Heart left ventricle (tissue), 16 donors: ENCODE data around the gene RRP9. TPM values are rescaled to one million over a fixed set of nuclear protein-coding genes. Genes with fewer than 3 reads are reported as not detected.

Source experiments
- ATAC-seq, 4 donors: fragments of 200-7000 bp; cut with Tn5 transposase; one replicate each; pipeline ENCODE4 v1.9.1; 2020 to 2022; ENCODE audit warnings: moderate library complexity in 4 of 4, mild to moderate bottlenecking in 3 of 4, moderate number of reproducible peaks in 1 of 4
- DNase-seq, 5 donors: peaks; one replicate each; pipeline ENCODE4 v3.0.0-alpha.2; 2020
- H3K27ac ChIP-seq, 12 donors: fragments of 200-600 bp; sonication (generic) in 4 of 12; one replicate each; pipeline versions ENCODE4 v1.5.0 to v1.8.0; 2016 to 2022; ENCODE audit warnings: mild to moderate bottlenecking in 2 of 12
- H3K27me3 ChIP-seq, 9 donors: fragments of 200-600 bp; sonication (generic) in 2 of 9; one replicate each; pipeline versions ENCODE4 v1.5.1 to v1.8.0; 2016 to 2022; ENCODE audit warnings: mild to moderate bottlenecking in 3 of 9
- H3K36me3 ChIP-seq, 9 donors: fragments of 200-600 bp; sonication (generic) in 2 of 9; one replicate each; pipeline versions ENCODE4 v1.5.0 to v1.8.0; 2018 to 2022; ENCODE audit warnings: mild to moderate bottlenecking in 2 of 9
- H3K4me1 ChIP-seq, 12 donors: fragments of 200-600 bp; sonication (generic) in 4 of 12; one replicate each; pipeline versions ENCODE4 v1.5.0 to v1.8.0; 2016 to 2022; ENCODE audit warnings: mild to moderate bottlenecking in 3 of 12
- H3K4me3 ChIP-seq, 12 donors: fragments of 200-600 bp; sonication (generic) in 4 of 12; one replicate each; pipeline versions ENCODE4 v1.5.0 to v1.8.0; 2017 to 2022; ENCODE audit warnings: mild to moderate bottlenecking in 9 of 12, moderate library complexity in 4 of 12
- H3K9me3 ChIP-seq, 12 donors: fragments of 200-600 bp; sonication (generic) in 4 of 12; one replicate each; pipeline versions ENCODE4 v1.5.0 to v1.8.0; 2016 to 2022; ENCODE audit warnings: mild to moderate bottlenecking in 1 of 12
- CTCF ChIP-seq, 12 donors: fragments of 200-600 bp; sonication (generic) in 4 of 12; IDR thresholded peaks; one replicate each; pipeline versions ENCODE4 v1.5.0 to v1.8.0; 2018 to 2022; ENCODE audit warnings: antibody characterized with exemption in 12 of 12, mild to moderate bottlenecking in 5 of 12
- POLR2A ChIP-seq, 2 donors: fragments of 450-650 bp; IDR thresholded peaks; one replicate each; pipeline ENCODE4 v1.6.1; 2017; ENCODE audit warnings: antibody characterized with exemption in 2 of 2, mild to moderate bottlenecking in 2 of 2, moderate library complexity in 2 of 2
- WGBS, 4 donors: extraction: QIAGEN DNeasy Blood & Tissue Kit in 2 of 4; methylation state at CpG; one replicate each; pipeline versions ENCODE4 v1.1.5 to v1.1.7; 2013 to 2018; 5-methylcytosine and 5-hydroxymethylcytosine counted together
- intact Hi-C, 10 donors: fragments of 100-400 bp; cut with DNase I; formaldehyde crosslinking; loops; one replicate each; pipeline versions ENCODE4 v1.11.1 to v1.14.2; 2022
- polyA plus RNA-seq, 2 donors: library from polyadenylated mRNA; stranded (reverse); fragments of 200-250 nt; gene quantifications; one replicate each; pipeline ENCODE4 v1.2.3, GENCODE V29; 2013
- total RNA-seq, 9 donors: library from RNA; depleted of rRNA in 2 of 9; stranded (reverse); fragments of >200 nt in 2 of 9; fragmentation: NEBNext Ultra II Directional in 3 of 9; extraction: Animal tissue kit (Norgen Biotek cat#: 25700) in 3 of 9; gene quantifications; one replicate each; pipeline versions ENCODE4 v1.1.0 to v1.2.4, GENCODE V29; 2016 to 2023
- donor health status: ischemic (EF 13 %, LVEDD 7.1; RV severe dilation, severe dysfunction).
- donor health status: healthy with polysubstance abuse.
- donor health status: DM: no; HTN: yes; CAD: no.
- donor health status: DM: no; HTN: no; CAD: no.
- donor health status: ischemic (EF 25% LVEDD 6.9; RV normal size, moderate dysfunction).
- donor health status: ischemic (EF 25% LVEDD 5.7; RV mildly dilated, moderate dysfunction).
- donor health status: healthy.
- donor health status: DM: yes; HTN: yes; CAD: no.
- donor health status: ischemic (EF 35%, LVEDD 5.7; RV mildly dilated, moderate dysfunction).
- donor health status: nonischemic (EF 11% LVEDD 7.7; RV severe dilation, severe dysfunction).
- donor health status: DM: yes; HTN: yes; CAD: no.
- donor health status: PGD.
- donor health status: ischemic (EF 29% LVEDD 5.4; RV normal size, mild dysfunction).
- donor health status: nonischemic (EF 23%, LVEDD 6.1; RV moderate dilation, normal function).

Gene RRP9
- total and polyA plus RNA-seq, 11 donors, result 6.1 to 30.8 (median 10.8) TPM

GRCh38 chr3:51977446-51978142 lies 35.9 kb upstream of the RRP9 start:
- Histone ChIP-seq H3K9me3 (no peaks in the 10 kb centered on the region), H3K4me1 (peaks cover 9 to 43% (median 30%) of the 10 kb centered on the region in 12 donors), H3K36me3 (peaks cover 0 to 4% (median 0%) of the 10 kb centered on the region in 9 donors), H3K4me3 (no peak overlapping the region), H3K27ac (peak overlapping the region in 2 of 12 donors; percentile 49 to 95), H3K27me3 (no peaks in the 10 kb centered on the region)
- WGBS, 4 donors, result 85 to 91% (median 88%) methylated on average over 8 to 9 of the region's 9 CpGs
- TF ChIP-seq POLR2A (IDR thresholded peaks at IDR 0.05) (no peak), CTCF (IDR thresholded peaks at IDR 0.05) (no peak)
- ATAC-seq (no peak), DNase-seq (no peak)
- intact Hi-C loops, result loop anchor here in 1 of 10 donors (5.0 kb wide), 1 partner anchor 35 kb away; the partner anchor contains the start of genes PARP3 and RRP9

GRCh38 chr3:51975852-51976549 lies 34.3 kb upstream of the RRP9 start:
- peaks cover 5 to 43% (median 23%) of the 10 kb centered on the region in 12 donors for H3K4me1 ChIP-seq
- peak overlapping the region in 10 of 12 donors; percentile 65 to 87 (median 71) for H3K4me3 ChIP-seq
- DNase-seq (peak; percentile 71 to 82 (median 79)), ATAC-seq (peak in 1 of 4 donors; percentile 7)
- H3K36me3 ChIP-seq, result peaks cover 0 to 6% (median 0%) of the 10 kb centered on the region in 9 donors
- H3K9me3 ChIP-seq, result no peaks in the 10 kb centered on the region
- intact Hi-C loops, result loop anchor here in 5 of 10 donors (2.0 to 5.0 kb wide), 2 partner anchors 33 to 34 kb away; partner anchors contain the start of genes PARP3 (in 5 of the 5) and RRP9 (in 1 of the 5)
- TF ChIP-seq POLR2A (IDR thresholded peaks at IDR 0.05) (no peak), CTCF (IDR thresholded peaks at IDR 0.05) (peak in 4 of 12 donors; percentile 8 to 32 (median 18))
- peak overlapping the region in 10 of 12 donors; percentile 49 to 98 (median 96) for H3K27ac ChIP-seq
- WGBS, 4 donors, result 38 to 47% (median 41%) methylated on average over 43 to 46 of the region's 46 CpGs
- no peaks in the 10 kb centered on the region for H3K27me3 ChIP-seq

GRCh38 chr3:51974963-51975851 lies 33.5 kb upstream of the RRP9 start, which contains the start of gene ABHD14A:
ABHD14A (plus strand) TSS chr3:51975064; CDS start chr3:51975136, 72 bp downstream.
- peaks cover 5 to 50% (median 23%) of the 10 kb centered on the region in 12 donors for H3K4me1 ChIP-seq
- DNase-seq, result peak; percentile 57 to 90 (median 78)
- intact Hi-C loops, result loop anchor here in 8 of 10 donors (1.0 to 5.0 kb wide), 3 partner anchors 32 to 33 kb away; partner anchors contain the start of genes PARP3 (in 8 of the 8) and RRP9 (in 1 of the 8)
- peaks cover 0 to 10% (median 0%) of the 10 kb centered on the region in 9 donors for H3K36me3 ChIP-seq
- ATAC-seq, result peak; percentile 45 to 80 (median 76)
- TF ChIP-seq CTCF (IDR thresholded peaks at IDR 0.05) (peak in 1 of 12 donors; percentile 11), POLR2A (IDR thresholded peaks at IDR 0.05) (peak; percentile 33 to 61)
- no peaks in the 10 kb centered on the region for H3K9me3 ChIP-seq
- H3K27ac ChIP-seq, result peak within 1 kb of the TSS; percentile 89 to 98 (median 96)
- H3K27me3 ChIP-seq, result no peaks in the 10 kb centered on the region
- H3K4me3 ChIP-seq, result peak within 1 kb of the TSS; percentile 47 to 87 (median 70)
- WGBS, 4 donors, result 0 to 3% (median 1%) methylated on average over 16 to 63 of the region's 63 CpGs
